H1 (cell line): ENCODE data around the gene OR4F6. TPM values are rescaled to one million over a fixed set of nuclear protein-coding genes. Genes with fewer than 3 reads are reported as not detected.

Experiments
- BACH1 ChIP-seq: IDR thresholded peaks from 2 replicates; pipeline ENCODE4 v1.6.1; 2012; ENCODE audit warnings: low read length, improper control_type of control experiment
- BRCA1 ChIP-seq: IDR thresholded peaks from 2 replicates; pipeline ENCODE4 v1.6.1; 2012; ENCODE audit warnings: low read depth, low read length, improper control_type of control experiment
- JUND ChIP-seq: IDR thresholded peaks from 2 replicates; pipeline ENCODE4 v1.6.1; 2011; ENCODE audit warnings: mild to moderate bottlenecking, improper control_type of control experiment, low read length
- NRF1 ChIP-seq: IDR thresholded peaks from 2 replicates; pipeline ENCODE4 v1.6.1; 2011; ENCODE audit warnings: mild to moderate bottlenecking, low read depth, low read length, improper control_type of control experiment
- ZNF274 ChIP-seq: IDR thresholded peaks from 2 replicates; pipeline ENCODE4 v1.7.0; 2012; ENCODE audit warnings: low read length, borderline replicate concordance; ENCODE audit errors: extremely low read depth
- polyA plus RNA-seq, 7 experiments: library from polyadenylated mRNA; depleted of rRNA in 3 of 7; stranded (reverse) in 5 of 7; unstranded in 2 of 7; fragments of >200 nt in 5 of 7; fragments of 200-250 nt in 2 of 7; gene quantifications; 1 replicate in 5 of 7; 2 replicates in 1 of 7; 4 replicates in 1 of 7; pipeline versions ENCODE4 v1.2.1 to v1.2.3, GENCODE V29; 2011 to 2013; ENCODE audit warnings: missing spikeins in 2 of 7, mixed read lengths in 2 of 7
- total RNA-seq: library from RNA; stranded (reverse); fragmentation: NEBNext Ultra II Directional; extraction: Animal tissue kit (Norgen Biotek cat#: 25700); gene quantifications from 2 replicates; pipeline ENCODE4 v1.2.1, GENCODE V29; 2021
- TF ChIP-seq, protein P1 (sequence below): IDR thresholded peaks from 2 replicates; pipeline ENCODE4 v1.6.1; 2011; ENCODE audit warnings: low read depth, mild to moderate bottlenecking, low read length; ENCODE audit not compliant: insufficient read depth

The OR4F6 gene
- total and polyA plus RNA-seq, 2 of the 8 experiments (the other 6 are each of a cell fraction or from before 2014, with no cell fraction given), result not detected

DNA sequence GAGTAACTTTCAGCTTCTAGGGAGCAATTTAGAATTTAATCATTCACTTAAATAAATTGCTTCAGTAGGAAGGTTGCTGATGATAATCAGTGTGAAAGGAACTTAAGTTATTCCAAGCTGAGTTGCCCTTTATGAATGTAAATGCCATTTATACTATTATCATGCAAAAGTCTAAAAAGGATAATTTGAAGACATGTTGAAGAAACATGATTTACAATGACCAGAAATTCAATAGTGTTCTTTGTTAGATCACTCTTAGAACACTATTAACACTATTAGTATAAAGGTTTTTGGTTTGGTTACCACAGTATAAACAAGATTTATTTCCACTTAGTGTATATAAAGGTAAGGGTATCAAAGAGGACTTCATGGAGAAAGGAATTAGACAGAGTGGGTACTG lies 1.6 kb downstream of the OR4F6 start (continued):
- no peak for TF ChIP-seq BACH1
- TF ChIP-seq, protein P1, sequence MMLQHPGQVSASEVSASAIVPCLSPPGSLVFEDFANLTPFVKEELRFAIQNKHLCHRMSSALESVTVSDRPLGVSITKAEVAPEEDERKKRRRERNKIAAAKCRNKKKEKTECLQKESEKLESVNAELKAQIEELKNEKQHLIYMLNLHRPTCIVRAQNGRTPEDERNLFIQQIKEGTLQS, result no peak
- no peak for TF ChIP-seq ZNF274
- no peak for TF ChIP-seq JUND
- no peak for TF ChIP-seq NRF1
- TF ChIP-seq BRCA1, result no peak
